ENCODE measurements around the gene TMEM243.

TMEM243 gene

DNA sequence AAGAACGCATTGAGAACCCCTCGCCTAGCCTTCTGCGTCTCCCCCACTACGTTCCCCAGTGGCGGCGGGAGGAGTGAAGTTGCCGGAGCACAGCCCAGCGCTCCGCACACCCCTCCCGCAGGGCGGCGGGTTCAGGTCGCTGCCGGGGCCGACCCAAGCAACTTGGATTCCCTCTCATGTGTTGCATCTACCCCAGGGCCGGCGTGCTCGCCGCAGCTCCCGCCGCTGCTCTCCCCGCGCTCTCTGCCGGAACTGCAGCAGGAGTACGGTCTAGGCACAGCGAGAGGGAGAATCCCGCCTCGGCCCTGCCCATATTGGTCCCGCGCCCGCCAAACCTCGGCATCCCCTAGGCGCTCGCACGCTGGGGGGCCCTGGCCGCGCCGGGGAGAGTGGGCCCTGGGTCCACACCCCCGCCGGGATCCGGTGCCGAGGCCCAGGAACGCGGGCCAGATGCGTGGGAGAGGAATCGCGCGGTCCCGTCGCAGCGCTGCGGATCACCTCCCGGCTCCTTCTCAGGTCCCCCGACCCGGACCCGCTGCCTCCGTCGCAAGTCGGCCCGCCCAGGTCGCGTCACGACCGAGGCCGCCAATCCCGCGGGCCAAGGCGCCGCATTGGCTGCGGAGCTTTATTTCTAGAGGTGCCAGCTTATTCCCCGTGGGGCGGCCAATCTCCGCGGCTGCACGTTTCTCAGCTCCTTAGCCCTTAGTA is 648 bp upstream of the TMEM243 start:
- TF ChIP-seq, protein P1, sequence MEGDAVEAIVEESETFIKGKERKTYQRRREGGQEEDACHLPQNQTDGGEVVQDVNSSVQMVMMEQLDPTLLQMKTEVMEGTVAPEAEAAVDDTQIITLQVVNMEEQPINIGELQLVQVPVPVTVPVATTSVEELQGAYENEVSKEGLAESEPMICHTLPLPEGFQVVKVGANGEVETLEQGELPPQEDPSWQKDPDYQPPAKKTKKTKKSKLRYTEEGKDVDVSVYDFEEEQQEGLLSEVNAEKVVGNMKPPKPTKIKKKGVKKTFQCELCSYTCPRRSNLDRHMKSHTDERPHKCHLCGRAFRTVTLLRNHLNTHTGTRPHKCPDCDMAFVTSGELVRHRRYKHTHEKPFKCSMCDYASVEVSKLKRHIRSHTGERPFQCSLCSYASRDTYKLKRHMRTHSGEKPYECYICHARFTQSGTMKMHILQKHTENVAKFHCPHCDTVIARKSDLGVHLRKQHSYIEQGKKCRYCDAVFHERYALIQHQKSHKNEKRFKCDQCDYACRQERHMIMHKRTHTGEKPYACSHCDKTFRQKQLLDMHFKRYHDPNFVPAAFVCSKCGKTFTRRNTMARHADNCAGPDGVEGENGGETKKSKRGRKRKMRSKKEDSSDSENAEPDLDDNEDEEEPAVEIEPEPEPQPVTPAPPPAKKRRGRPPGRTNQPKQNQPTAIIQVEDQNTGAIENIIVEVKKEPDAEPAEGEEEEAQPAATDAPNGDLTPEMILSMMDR (IDR thresholded peaks at IDR 0.05; ENCODE audit: control insufficient read depth, insufficient read depth, low read depth, low read length, missing control alignments): no peak
- H3K4me3 ChIP-seq (ENCODE audit: control insufficient read depth, low read depth, low read length): peak overlapping the region; percentile 87
- DNase-seq (ENCODE audit: low read depth): no peak

DNA sequence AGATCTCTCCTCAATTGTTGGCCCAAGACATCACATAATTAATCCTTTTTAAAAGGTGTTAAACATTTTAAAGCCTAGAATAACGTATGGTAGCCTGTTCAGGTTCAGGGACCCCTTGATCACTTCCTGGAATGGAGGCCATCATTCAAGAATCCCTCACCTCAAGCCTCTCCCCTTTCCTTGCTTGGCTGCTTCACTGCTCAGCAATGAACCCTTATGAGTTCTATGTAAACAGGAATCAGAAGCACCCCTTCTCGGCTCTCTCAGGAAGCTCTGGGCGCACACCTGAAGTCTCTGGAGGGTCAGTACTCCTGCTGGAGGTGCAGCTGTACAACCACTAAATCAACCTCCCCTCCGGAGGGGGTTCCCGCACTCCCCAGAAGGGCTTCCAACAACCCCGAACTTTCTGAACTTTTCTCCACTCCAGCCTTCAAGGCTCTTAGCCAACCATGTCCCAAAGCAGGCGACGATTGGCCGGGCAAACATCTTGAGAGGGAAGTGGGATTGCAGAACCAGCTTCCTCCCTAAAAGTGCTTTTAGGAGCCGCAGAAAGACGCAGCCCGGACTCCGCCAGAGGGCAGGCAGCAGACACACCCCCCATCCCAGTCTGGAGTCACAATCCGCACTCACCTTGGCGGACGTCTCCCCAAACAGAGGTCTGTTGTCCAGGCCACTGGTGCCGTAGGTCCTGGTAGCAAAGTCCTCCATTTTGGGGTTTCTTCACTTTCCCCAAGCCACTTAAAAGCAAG is 562 bp downstream of the TMEM243 start:
- TF ChIP-seq, protein P1 (IDR thresholded peaks at IDR 0.05; ENCODE audit: control insufficient read depth, insufficient read depth, low read depth, low read length, missing control alignments): no peak
- peak overlapping the region; percentile 87 for H3K4me3 ChIP-seq (ENCODE audit: control insufficient read depth, low read depth, low read length)
- no peak for DNase-seq (ENCODE audit: low read depth)

DNA sequence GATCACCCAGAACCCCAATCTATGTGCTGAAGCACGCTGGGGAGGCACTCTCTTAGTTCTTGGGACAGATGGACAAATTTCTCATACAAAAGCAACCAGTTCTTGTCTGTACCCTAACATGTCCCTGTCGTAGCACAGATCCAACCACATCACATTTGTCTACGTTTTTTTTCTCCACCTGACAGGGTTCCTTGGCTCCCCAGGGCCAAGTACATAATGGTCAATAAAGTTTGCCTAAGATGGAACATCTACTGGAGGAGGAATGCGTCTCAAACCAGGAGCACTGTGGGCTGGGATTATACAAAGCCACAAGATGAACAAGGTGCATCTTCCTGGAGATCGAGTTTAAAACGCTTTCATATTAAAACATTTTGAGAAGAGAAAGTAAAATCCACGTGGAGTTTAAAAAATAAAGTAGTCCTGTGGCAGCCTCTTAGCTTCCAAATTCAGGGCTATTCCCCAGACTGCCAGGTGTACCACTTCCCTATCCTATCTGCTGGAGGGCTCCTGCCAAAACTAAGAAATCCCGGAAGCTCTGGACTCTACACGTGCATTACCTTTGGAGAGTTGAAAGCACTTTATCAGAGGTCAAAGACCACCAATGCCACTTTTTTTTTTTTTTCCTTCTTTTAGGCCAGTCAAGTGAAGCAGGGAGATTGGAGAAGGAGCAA is 1.4 kb downstream of the TMEM243 start:
- H3K4me3 ChIP-seq (ENCODE audit: control insufficient read depth, low read depth, low read length): peak overlapping the region; percentile 87
- TF ChIP-seq, protein P1 (IDR thresholded peaks at IDR 0.05; ENCODE audit: control insufficient read depth, insufficient read depth, low read depth, low read length, missing control alignments): no peak
- DNase-seq (ENCODE audit: low read depth): no peak

DNA sequence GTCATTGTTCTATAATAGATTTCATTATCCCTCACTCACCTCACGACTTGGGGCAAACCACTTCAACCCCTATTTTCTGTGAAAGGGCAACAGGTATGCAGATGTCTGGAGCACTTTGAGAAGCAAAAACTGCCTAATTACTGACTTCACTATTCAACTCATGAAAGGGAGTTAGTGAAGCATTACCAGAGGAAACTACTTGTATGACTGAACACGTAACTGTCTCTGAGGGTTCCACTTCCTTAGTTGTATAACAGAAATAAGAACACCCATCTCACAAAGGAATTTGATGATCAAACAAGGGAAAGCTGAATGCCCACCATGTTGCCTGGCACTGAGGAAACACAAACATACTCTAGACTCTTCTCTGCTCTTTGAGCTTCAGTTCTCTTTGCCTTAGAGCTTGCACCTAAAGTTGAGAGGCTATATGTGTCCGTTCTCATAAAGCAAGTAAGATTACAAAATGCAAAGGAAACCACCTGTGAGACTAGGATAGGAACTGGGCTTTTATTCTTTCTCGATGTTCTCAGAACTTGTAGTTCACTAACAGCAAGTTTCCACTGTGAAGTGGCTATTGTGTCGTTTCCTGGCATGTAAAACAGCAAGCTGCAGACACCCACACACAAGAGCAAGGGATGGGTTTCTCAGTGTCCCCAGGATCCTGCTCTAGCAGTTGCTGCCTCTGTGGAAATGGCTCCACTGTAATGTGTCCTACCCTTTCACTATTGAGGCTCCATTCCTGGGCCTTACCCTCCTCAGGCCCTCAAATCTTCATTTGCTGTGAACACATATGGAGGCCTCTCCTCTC is 2.6 kb downstream of the TMEM243 start:
- TF ChIP-seq, protein P1 (IDR thresholded peaks at IDR 0.05; ENCODE audit: control insufficient read depth, insufficient read depth, low read depth, low read length, missing control alignments): no peak
- DNase-seq (ENCODE audit: low read depth): no peak
- H3K4me3 ChIP-seq (ENCODE audit: control insufficient read depth, low read depth, low read length): no peak overlapping the region

DNA sequence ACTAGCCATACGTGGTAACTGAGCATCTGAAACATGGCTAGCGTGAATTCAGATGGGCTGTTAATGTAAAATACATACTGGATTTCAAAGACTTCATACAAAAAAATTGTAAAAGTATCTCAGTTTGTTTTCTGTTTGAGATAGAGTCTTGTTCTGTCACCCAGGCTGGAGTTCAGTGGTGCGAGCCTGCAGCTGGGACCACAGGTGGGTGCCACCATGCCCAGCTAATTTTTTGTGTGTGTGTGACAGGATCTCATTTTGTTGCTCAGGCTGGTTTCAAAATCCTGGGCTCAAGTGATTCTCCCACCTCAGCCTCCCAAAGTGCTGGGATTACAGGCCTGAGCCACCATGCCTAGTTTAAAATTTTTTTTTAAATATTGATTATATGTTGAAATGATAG is 4.5 kb downstream of the TMEM243 start:
- TF ChIP-seq, protein P1 (IDR thresholded peaks at IDR 0.05; ENCODE audit: control insufficient read depth, insufficient read depth, low read depth, low read length, missing control alignments): no peak
- H3K4me3 ChIP-seq (ENCODE audit: control insufficient read depth, low read depth, low read length): no peak overlapping the region
- no peak for DNase-seq (ENCODE audit: low read depth)

DNA sequence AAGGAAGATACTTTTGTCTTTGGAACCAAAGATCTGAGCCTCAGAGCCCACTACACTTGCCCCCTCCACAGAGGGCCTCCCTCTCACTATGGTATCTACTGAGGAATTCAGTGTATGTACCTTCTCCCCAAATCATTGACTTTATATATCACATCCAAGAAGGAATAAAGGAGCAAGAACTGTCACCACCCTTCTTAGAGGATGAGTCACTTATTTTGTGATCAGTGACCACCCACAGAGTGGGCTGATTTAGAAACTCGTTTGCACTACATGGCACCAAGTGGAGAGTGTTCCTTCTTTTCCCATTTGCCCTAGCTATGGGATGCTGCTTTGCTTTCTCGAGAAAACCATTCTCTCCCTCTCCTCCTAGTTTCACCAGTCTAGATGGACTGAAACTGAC is 5.7 kb downstream of the TMEM243 start:
- TF ChIP-seq, protein P1 (IDR thresholded peaks at IDR 0.05; ENCODE audit: control insufficient read depth, insufficient read depth, low read depth, low read length, missing control alignments): no peak
- no peak overlapping the region for H3K4me3 ChIP-seq (ENCODE audit: control insufficient read depth, low read depth, low read length)
- no peak for DNase-seq (ENCODE audit: low read depth)

Measured in AG09309 (cell line).